Fibroblast of lung (primary cell): ENCODE data around the gene ARMC3. TPM values are rescaled to one million over a fixed set of nuclear protein-coding genes. Genes with fewer than 3 reads are reported as not detected.

Experiments
- DNase-seq, 2 donors: peaks; one replicate each; pipeline versions ENCODE4 v3.0.0 to v3.0.0-alpha.2; 2010; ENCODE audit warnings: low read depth in 2 of 2
- H2AFZ ChIP-seq: 2 replicates; pipeline ENCODE4 v1.5.1; 2012; ENCODE audit warnings: low read length, control low read depth, inconsistent platforms
- H3K27ac ChIP-seq: 2 replicates; pipeline ENCODE4 v1.5.1; 2011; ENCODE audit warnings: low read length, control low read depth; ENCODE audit not compliant: insufficient read depth
- H3K27me3 ChIP-seq: 2 replicates; pipeline ENCODE4 v1.5.1; 2011; ENCODE audit warnings: mild to moderate bottlenecking, low read length; ENCODE audit not compliant: control insufficient read depth, insufficient read depth
- H3K36me3 ChIP-seq: 2 replicates; pipeline ENCODE4 v1.5.1; 2011; ENCODE audit warnings: low read length; ENCODE audit not compliant: control insufficient read depth, insufficient read depth
- H3K4me1 ChIP-seq: 2 replicates; pipeline ENCODE4 v1.5.1; 2011; ENCODE audit warnings: low read length; ENCODE audit not compliant: control insufficient read depth, insufficient read depth; ENCODE audit errors: extremely low read depth
- H3K4me2 ChIP-seq: 2 replicates; pipeline ENCODE4 v1.5.1; 2011; ENCODE audit warnings: low read length, control low read depth; ENCODE audit not compliant: insufficient read depth; ENCODE audit errors: extremely low read depth
- H3K4me3 ChIP-seq, 4 experiments: fragments of 200-600 bp in 1 of 4; sonication (generic) in 1 of 4; replicated peaks in 1 of 4; 2 replicates each; pipeline ENCODE4 v1.5.1; 2011 to 2016; ENCODE audit warnings: low read length in 4 of 4, low read depth in 3 of 4, mild to moderate bottlenecking in 3 of 4, control low read depth in 2 of 4, inconsistent platforms in 1 of 4, mixed read lengths in 1 of 4; ENCODE audit not compliant: insufficient read depth in 1 of 4; ENCODE audit errors: control extremely low read depth in 1 of 4
- H3K79me2 ChIP-seq: 2 replicates; pipeline ENCODE4 v1.5.1; 2012; ENCODE audit warnings: mild to moderate bottlenecking, low read length, inconsistent platforms; ENCODE audit not compliant: control insufficient read depth, insufficient read depth
- H3K9ac ChIP-seq: 2 replicates; pipeline ENCODE4 v1.5.1; 2011; ENCODE audit warnings: mild to moderate bottlenecking, low read length, control low read depth; ENCODE audit not compliant: insufficient read depth
- H3K9me3 ChIP-seq: 2 replicates; pipeline ENCODE4 v1.5.1; 2012; ENCODE audit warnings: low read depth, low read length; ENCODE audit not compliant: control insufficient read depth, insufficient read depth
- H4K20me1 ChIP-seq: 2 replicates; pipeline ENCODE4 v1.5.1; 2011; ENCODE audit warnings: low read length; ENCODE audit not compliant: control insufficient read depth, insufficient read depth; ENCODE audit errors: extremely low read depth
- EZH2 ChIP-seq: IDR thresholded peaks from 2 replicates; pipeline ENCODE4 v1.5.1; 2012; ENCODE audit warnings: low read length, control low read depth, mild to moderate bottlenecking; ENCODE audit errors: missing control alignments
- polyA plus RNA-seq, 2 donors: library from polyadenylated mRNA; depleted of rRNA in 1 of 2; stranded (reverse) in 1 of 2; unstranded in 1 of 2; fragments of >200 nt; gene quantifications; 2 replicates each; pipeline ENCODE4 v1.2.1, GENCODE V29; 2011 to 2012; ENCODE audit warnings: missing spikeins in 1 of 2
- total RNA-seq: library from RNA; depleted of rRNA; stranded (reverse); fragments of >200 nt; gene quantifications from 2 replicates; pipeline ENCODE4 v1.2.1, GENCODE V29; 2014
- TF ChIP-seq, protein P1 (sequence below), 2 donors: IDR thresholded peaks in 1 of 2; conservative IDR thresholded peaks in 1 of 2; 1 replicate in 1 of 2; 2 replicates in 1 of 2; pipeline ENCODE4 v1.5.1; 2011 to 2012; ENCODE audit warnings: low read length in 2 of 2, control low read depth in 1 of 2, inconsistent platforms in 1 of 2, low read depth in 1 of 2, mild to moderate bottlenecking in 1 of 2

Gene ARMC3
- total and polyA plus RNA-seq, 2 donors (not counting 1 experiment from before 2014, with no cell fraction given) = not detected

DNA sequence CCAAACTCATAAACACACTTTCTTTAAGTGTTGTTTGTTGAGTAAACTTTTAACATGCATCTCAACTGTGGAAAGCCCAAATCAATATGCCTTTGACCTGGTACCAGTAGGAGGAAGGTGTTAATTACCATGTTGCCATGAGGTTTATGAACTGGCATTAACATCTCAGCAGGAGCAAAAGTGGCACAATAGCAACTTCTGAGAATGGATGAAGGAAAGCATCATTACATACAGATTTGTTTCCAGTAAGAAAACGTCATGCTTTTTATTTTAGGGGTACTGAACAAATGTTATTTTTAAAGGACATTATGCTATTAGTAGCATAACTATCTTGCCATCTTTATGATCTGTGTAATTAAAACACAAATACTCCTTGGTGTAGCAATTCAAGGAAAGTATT is 51.1 kb downstream of the ARMC3 start:
- Histone ChIP-seq H3K27ac (no peak overlapping the region), H4K20me1 (no peaks in the 10 kb centered on the region), H3K9me3 (no peaks in the 10 kb centered on the region), H3K9ac (no peak overlapping the region), H3K4me2 (no peak overlapping the region), H3K27me3 (peaks cover 2% of the 10 kb centered on the region), H3K36me3 (no peaks in the 10 kb centered on the region), H2AFZ (no peak overlapping the region), H3K4me3 (no peak overlapping the region), H3K79me2 (no peaks in the 10 kb centered on the region), H3K4me1 (no peaks in the 10 kb centered on the region)
- no peak for DNase-seq
- no peak for TF ChIP-seq EZH2
- TF ChIP-seq, protein P1, sequence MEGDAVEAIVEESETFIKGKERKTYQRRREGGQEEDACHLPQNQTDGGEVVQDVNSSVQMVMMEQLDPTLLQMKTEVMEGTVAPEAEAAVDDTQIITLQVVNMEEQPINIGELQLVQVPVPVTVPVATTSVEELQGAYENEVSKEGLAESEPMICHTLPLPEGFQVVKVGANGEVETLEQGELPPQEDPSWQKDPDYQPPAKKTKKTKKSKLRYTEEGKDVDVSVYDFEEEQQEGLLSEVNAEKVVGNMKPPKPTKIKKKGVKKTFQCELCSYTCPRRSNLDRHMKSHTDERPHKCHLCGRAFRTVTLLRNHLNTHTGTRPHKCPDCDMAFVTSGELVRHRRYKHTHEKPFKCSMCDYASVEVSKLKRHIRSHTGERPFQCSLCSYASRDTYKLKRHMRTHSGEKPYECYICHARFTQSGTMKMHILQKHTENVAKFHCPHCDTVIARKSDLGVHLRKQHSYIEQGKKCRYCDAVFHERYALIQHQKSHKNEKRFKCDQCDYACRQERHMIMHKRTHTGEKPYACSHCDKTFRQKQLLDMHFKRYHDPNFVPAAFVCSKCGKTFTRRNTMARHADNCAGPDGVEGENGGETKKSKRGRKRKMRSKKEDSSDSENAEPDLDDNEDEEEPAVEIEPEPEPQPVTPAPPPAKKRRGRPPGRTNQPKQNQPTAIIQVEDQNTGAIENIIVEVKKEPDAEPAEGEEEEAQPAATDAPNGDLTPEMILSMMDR (conservative IDR thresholded peaks at IDR 0.05 in 1 of 2, IDR thresholded peaks at IDR 0.05 in 1 of 2; ENCODE audit: low read depth in 1 of 2, low read length in 2 of 2) = no peak

DNA sequence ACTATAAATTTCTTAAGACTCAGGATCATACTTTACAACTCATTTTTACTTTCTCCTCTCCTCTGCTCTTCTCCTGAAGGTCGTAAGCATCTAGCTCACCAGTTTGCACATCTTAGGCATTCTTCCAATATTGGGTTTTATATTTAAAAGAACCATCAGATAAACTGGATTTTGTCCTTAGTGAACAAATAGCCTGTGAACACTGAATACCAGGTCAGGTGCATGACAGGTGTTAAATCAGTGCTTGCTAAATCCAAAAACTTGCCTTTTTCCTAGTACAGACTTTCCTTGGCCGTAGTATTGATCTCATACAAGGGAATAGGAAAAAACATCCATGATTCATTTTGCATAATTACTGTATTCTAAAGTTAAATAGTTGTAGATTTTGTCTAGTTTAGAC is 53.0 kb downstream of the ARMC3 start:
- DNase-seq = no peak
- Histone ChIP-seq H4K20me1 (no peaks in the 10 kb centered on the region), H3K79me2 (no peaks in the 10 kb centered on the region), H3K9ac (no peak overlapping the region), H3K4me3 (no peak overlapping the region), H3K4me2 (no peak overlapping the region), H2AFZ (no peak overlapping the region), H3K36me3 (no peaks in the 10 kb centered on the region), H3K27me3 (peaks cover 2% of the 10 kb centered on the region), H3K27ac (no peak overlapping the region), H3K9me3 (no peaks in the 10 kb centered on the region), H3K4me1 (no peaks in the 10 kb centered on the region)
- no peak for TF ChIP-seq EZH2
- TF ChIP-seq, protein P1 (conservative IDR thresholded peaks at IDR 0.05 in 1 of 2, IDR thresholded peaks at IDR 0.05 in 1 of 2; ENCODE audit: low read depth in 1 of 2, low read length in 2 of 2) = no peak

DNA sequence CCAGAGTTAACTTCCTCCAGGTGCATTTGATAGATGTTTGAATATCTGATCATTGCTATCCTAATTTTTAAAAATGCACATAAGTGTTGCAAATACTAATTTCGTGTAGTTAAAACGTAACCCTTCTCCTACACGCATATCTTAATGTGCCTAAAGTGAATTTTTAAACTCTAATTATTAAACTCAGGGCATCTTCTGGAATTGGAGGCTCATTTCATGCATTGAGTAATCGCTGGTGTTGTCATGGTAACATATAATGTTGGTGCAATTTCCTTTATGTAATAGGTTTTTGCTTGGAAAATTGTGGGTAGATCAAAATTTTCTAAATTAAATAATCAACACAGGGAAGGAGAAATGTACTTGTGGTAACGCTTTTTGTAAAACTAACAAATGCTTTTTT is 56.2 kb downstream of the ARMC3 start:
- Histone ChIP-seq H4K20me1 (no peaks in the 10 kb centered on the region), H3K9me3 (no peaks in the 10 kb centered on the region), H3K36me3 (no peaks in the 10 kb centered on the region), H3K4me1 (no peaks in the 10 kb centered on the region), H3K9ac (no peak overlapping the region), H3K27ac (no peak overlapping the region), H2AFZ (no peak overlapping the region), H3K4me3 (no peak overlapping the region), H3K79me2 (no peaks in the 10 kb centered on the region), H3K27me3 (no peaks in the 10 kb centered on the region), H3K4me2 (no peak overlapping the region)
- peak in 1 of 2 donors; percentile 50 for DNase-seq
- TF ChIP-seq, protein P1 (conservative IDR thresholded peaks at IDR 0.05 in 1 of 2, IDR thresholded peaks at IDR 0.05 in 1 of 2; ENCODE audit: low read depth in 1 of 2, low read length in 2 of 2) = no peak
- no peak for TF ChIP-seq EZH2
